PC-3 (cell line): ENCODE data around the gene GABRB3. TPM values are rescaled to one million over a fixed set of nuclear protein-coding genes. Genes with fewer than 3 reads are reported as not detected.
A peak's percentile ranks its signal among the peaks of the same experiment; 100 is the strongest.

ENCODE experiments used
- ATAC-seq: fragments of 200-7000 bp; cut with Tn5 transposase; 2 replicates; pipeline ENCODE4 v1.9.1; 2020; ENCODE audit warnings: mild to moderate bottlenecking, moderate library complexity
- BruUV-seq: library from RNA; stranded (reverse); fragments of 400-500 nt; replicated peaks from 2 replicates; lab custom pipeline; 2021; lab: Mats Ljungman, UMichigan
- CTCF ChIA-PET: fragments of 300-600 bp; sonication (Branson Sonifier 250); formaldehyde crosslinking; loops from one replicate; lab custom pipeline; 2022; ENCODE audit warnings: antibody characterized with exemption; lab: Charles Lee
- POLR2A ChIA-PET: fragments of 300-600 bp; sonication (Branson Sonifier 250); formaldehyde crosslinking; loops from one replicate; lab custom pipeline; 2022; ENCODE audit warnings: antibody characterized with exemption; ENCODE audit not compliant: unreplicated experiment; lab: Charles Lee
- DNase-seq: peaks from one replicate; pipeline ENCODE4 v3.0.0-alpha.2; 2015
- H2AFZ ChIP-seq: fragments of 300-600 bp; sonication (generic); 2 replicates; pipeline ENCODE4 v1.6.0; 2016; ENCODE audit warnings: antibody characterized with exemption, low read length
- H3F3A ChIP-seq: fragments of 300-600 bp; sonication (generic); one replicate; pipeline ENCODE4 v1.6.0; 2017; ENCODE audit warnings: antibody characterized with exemption, low read length, control low read depth, mild to moderate bottlenecking; ENCODE audit not compliant: unreplicated experiment
- H3K27ac ChIP-seq: fragments of 300-600 bp; sonication (generic); 2 replicates; pipeline ENCODE4 v1.5.1; 2016; ENCODE audit warnings: mild to moderate bottlenecking, low read length
- H3K27me3 ChIP-seq: fragments of 300-600 bp; sonication (generic); 2 replicates; pipeline ENCODE4 v1.6.1; 2016; ENCODE audit warnings: low read length, mixed read lengths
- H3K36me3 ChIP-seq: fragments of 300-600 bp; sonication (generic); 2 replicates; pipeline ENCODE4 v1.6.1; 2016; ENCODE audit warnings: low read depth, mixed run types, low read length, mixed read lengths
- H3K4me1 ChIP-seq: fragments of 300-600 bp; sonication (generic); 2 replicates; pipeline ENCODE4 v1.5.1; 2016; ENCODE audit warnings: low read length; ENCODE audit not compliant: insufficient read depth
- H3K4me2 ChIP-seq: fragments of 300-600 bp; sonication (generic); 2 replicates; pipeline ENCODE4 v1.6.0; 2016; ENCODE audit warnings: low read length
- H3K4me3 ChIP-seq: fragments of 300-600 bp; sonication (generic); 2 replicates; pipeline ENCODE4 v1.5.1; 2016; ENCODE audit warnings: mild to moderate bottlenecking, low read length, mixed read lengths
- H3K79me2 ChIP-seq: fragments of 300-600 bp; sonication (generic); 2 replicates; pipeline ENCODE4 v1.6.1; 2017; ENCODE audit warnings: low read length, mixed read lengths
- H3K9ac ChIP-seq: fragments of 300-600 bp; sonication (generic); 2 replicates; pipeline ENCODE4 v1.6.0; 2016; ENCODE audit warnings: mild to moderate bottlenecking, low read length
- H3K9me2 ChIP-seq: fragments of 300-600 bp; sonication (generic); replicated peaks from 2 replicates; pipeline ENCODE4 v1.6.1; 2016; ENCODE audit warnings: mixed run types, low read length, mixed read lengths
- H3K9me3 ChIP-seq: fragments of 300-600 bp; sonication (generic); 2 replicates; pipeline ENCODE4 v1.6.1; 2016; ENCODE audit warnings: low read length, mixed read lengths
- H4K20me1 ChIP-seq: fragments of 300-600 bp; sonication (generic); 2 replicates; pipeline ENCODE4 v1.6.1; 2016; ENCODE audit warnings: low read length, mixed read lengths
- EZH2 ChIP-seq: fragments of 300-600 bp; sonication (generic); IDR thresholded peaks from one replicate; pipeline ENCODE4 v1.6.1; 2017; ENCODE audit warnings: antibody characterized with exemption, mild to moderate bottlenecking, low read length; ENCODE audit not compliant: unreplicated experiment
- EZH2phosphoT487 ChIP-seq: fragments of 300-600 bp; sonication (generic); IDR thresholded peaks from 2 replicates; pipeline ENCODE4 v1.6.1; 2018; ENCODE audit warnings: mild to moderate bottlenecking, antibody characterized with exemption, low read length, borderline replicate concordance
- intact Hi-C: fragments of 100-400 bp; cut with micrococcal nuclease; formaldehyde crosslinking; loops from 2 replicates; pipeline ENCODE4 v1.9.0; 2023
- total RNA-seq: library from RNA; depleted of rRNA; stranded (reverse); fragments of >200 nt; gene quantifications from 2 replicates; pipeline ENCODE4 v1.2.3, GENCODE V29; 2014
- TF ChIP-seq, protein P1 (sequence below): fragments of 300-600 bp; sonication (generic); conservative IDR thresholded peaks from 2 replicates; pipeline ENCODE4 v1.5.1; 2017; ENCODE audit warnings: antibody characterized with exemption, low read depth, mild to moderate bottlenecking, low read length

The GABRB3 gene
- total RNA-seq, 1 experiment from 2014 or later = 6.1 TPM

DNA sequence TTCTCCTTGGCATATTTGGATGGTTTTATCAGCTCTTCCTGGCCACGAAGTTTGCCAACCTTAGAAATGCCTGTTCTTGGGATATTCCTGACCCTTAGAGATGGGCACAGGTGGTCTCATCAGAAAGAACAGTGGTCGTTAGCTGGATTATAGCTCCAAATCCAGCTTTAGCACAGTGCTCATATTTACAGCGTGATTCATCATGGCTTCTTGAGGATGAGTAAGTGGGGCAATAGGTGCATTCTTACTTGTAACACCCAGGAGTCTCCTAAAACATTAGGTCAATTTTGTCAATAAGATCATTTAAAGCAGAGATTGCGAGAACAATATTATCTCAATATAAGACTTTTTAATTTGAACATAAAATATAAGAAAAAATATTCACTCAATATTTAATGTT lies 191.9 kb downstream of the GABRB3 start:
- no TSS peak for BruUV-seq
- ChIA-PET CTCF (no interaction called here), POLR2A (no interaction called here)
- intact Hi-C loops = no loop called here
- no peak overlapping the region for H3K27ac ChIP-seq
- H3K79me2 ChIP-seq = no peaks in the 10 kb centered on the region
- no peaks in the 10 kb centered on the region for H3F3A ChIP-seq
- DNase-seq (peak; percentile 23), ATAC-seq (peak; percentile 55; the same call in 1 of the 2 replicates)
- H3K9me3 ChIP-seq = no peaks in the 10 kb centered on the region
- H3K27me3 ChIP-seq = no peaks in the 10 kb centered on the region
- H3K36me3 ChIP-seq = no peaks in the 10 kb centered on the region
- peaks cover 11% of the 10 kb centered on the region for H3K4me1 ChIP-seq
- H3K9ac ChIP-seq = no peak overlapping the region
- H4K20me1 ChIP-seq = no peaks in the 10 kb centered on the region
- no peak overlapping the region for H2AFZ ChIP-seq
- TF ChIP-seq, protein P1, sequence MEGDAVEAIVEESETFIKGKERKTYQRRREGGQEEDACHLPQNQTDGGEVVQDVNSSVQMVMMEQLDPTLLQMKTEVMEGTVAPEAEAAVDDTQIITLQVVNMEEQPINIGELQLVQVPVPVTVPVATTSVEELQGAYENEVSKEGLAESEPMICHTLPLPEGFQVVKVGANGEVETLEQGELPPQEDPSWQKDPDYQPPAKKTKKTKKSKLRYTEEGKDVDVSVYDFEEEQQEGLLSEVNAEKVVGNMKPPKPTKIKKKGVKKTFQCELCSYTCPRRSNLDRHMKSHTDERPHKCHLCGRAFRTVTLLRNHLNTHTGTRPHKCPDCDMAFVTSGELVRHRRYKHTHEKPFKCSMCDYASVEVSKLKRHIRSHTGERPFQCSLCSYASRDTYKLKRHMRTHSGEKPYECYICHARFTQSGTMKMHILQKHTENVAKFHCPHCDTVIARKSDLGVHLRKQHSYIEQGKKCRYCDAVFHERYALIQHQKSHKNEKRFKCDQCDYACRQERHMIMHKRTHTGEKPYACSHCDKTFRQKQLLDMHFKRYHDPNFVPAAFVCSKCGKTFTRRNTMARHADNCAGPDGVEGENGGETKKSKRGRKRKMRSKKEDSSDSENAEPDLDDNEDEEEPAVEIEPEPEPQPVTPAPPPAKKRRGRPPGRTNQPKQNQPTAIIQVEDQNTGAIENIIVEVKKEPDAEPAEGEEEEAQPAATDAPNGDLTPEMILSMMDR = no peak
- no peaks in the 10 kb centered on the region for H3K9me2 ChIP-seq
- no peak overlapping the region for H3K4me2 ChIP-seq
- H3K4me3 ChIP-seq = no peak overlapping the region

DNA sequence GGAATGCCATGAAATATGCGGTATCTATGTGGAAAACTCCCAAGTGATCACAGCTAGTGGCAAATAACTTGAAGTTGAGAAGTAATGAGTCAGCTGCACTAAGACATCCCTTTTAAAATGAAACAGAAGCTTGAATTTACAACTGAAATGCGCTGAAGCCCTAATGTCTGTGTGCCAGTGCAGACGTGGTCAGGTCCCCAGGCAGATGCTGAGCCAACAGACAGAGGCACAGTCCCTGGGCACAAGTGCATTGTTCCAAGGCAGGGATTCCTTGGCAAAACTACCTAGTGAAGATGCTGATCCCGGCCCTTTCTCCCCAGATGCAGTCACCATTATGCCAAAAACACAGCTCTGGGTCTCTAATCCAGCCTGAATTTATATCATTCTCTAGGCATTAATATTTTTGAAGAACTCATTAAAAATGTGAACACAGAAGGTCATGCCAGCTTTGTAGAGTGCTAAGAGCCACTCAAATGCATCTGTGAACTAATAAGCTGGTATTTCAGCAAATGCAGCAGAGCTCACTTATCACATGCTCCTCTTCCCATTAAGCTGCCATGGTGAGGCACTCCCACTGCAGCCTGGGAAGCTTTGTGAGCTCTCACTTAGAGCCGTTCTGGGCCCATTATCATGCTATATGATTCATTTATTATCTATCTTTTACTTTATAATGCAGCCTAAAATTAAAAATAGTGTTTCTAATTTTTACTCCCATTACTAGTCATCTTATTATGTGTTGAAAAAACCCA lies 200.1 kb downstream of the GABRB3 start:
- Histone ChIP-seq H3K36me3 (no peaks in the 10 kb centered on the region), H3K27me3 (no peaks in the 10 kb centered on the region), H4K20me1 (no peaks in the 10 kb centered on the region), H3K4me3 (no peak overlapping the region), H3K9me3 (no peaks in the 10 kb centered on the region), H3K27ac (no peak overlapping the region), H3K4me1 (no peaks in the 10 kb centered on the region), H3K9ac (no peak overlapping the region), H3K79me2 (no peaks in the 10 kb centered on the region), H3F3A (no peaks in the 10 kb centered on the region), H2AFZ (no peak overlapping the region), H3K4me2 (no peak overlapping the region), H3K9me2 (no peaks in the 10 kb centered on the region)
- no TSS peak for BruUV-seq
- ChIA-PET POLR2A (no interaction called here), CTCF (no interaction called here)
- DNase-seq (no peak), ATAC-seq (no peak)
- TF ChIP-seq, protein P1 = no peak
- TF ChIP-seq EZH2 = no peak
- TF ChIP-seq EZH2phosphoT487 = no peak
- intact Hi-C loops = no loop called here

DNA sequence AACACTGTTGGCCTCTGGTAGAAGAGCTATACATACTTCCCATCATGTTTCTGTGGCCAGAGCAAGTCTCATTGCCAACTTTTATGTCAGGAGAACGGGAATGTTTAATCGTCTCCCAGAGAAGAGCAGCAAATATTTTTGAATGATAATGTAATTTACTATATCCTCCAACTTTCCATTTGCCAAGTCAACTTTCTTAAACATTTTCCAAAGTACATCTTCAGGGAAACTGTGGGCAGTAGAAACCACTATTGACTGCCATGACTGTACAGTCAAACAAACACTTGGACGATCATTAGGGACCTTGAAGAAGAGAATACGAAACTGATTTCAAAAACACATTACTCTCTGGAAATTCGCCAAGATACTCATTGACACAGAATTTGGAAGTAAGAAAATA lies 201.5 kb downstream of the GABRB3 start:
- H3K4me3 ChIP-seq = no peak overlapping the region
- no peaks in the 10 kb centered on the region for H3K4me1 ChIP-seq
- H3K9ac ChIP-seq = no peak overlapping the region
- ChIA-PET POLR2A (no interaction called here), CTCF (no interaction called here)
- no peaks in the 10 kb centered on the region for H3F3A ChIP-seq
- no peaks in the 10 kb centered on the region for H3K9me2 ChIP-seq
- no peaks in the 10 kb centered on the region for H3K36me3 ChIP-seq
- TF ChIP-seq EZH2 = no peak
- TF ChIP-seq, protein P1 = no peak
- no peak for TF ChIP-seq EZH2phosphoT487
- DNase-seq (no peak), ATAC-seq (no peak)
- H2AFZ ChIP-seq = no peak overlapping the region
- H3K27ac ChIP-seq = no peak overlapping the region
- no peaks in the 10 kb centered on the region for H3K9me3 ChIP-seq
- no peaks in the 10 kb centered on the region for H4K20me1 ChIP-seq
- H3K4me2 ChIP-seq = no peak overlapping the region
- H3K79me2 ChIP-seq = no peaks in the 10 kb centered on the region
- no peaks in the 10 kb centered on the region for H3K27me3 ChIP-seq
- intact Hi-C loops = no loop called here
- no TSS peak for BruUV-seq
